ENCODE measurements around the gene CHML. TPM values are rescaled to one million over a fixed set of nuclear protein-coding genes. Genes with fewer than 3 reads are reported as not detected.

The CHML gene
- total RNA-seq, 1 experiment from 2014 or later = 30.4 TPM

DNA sequence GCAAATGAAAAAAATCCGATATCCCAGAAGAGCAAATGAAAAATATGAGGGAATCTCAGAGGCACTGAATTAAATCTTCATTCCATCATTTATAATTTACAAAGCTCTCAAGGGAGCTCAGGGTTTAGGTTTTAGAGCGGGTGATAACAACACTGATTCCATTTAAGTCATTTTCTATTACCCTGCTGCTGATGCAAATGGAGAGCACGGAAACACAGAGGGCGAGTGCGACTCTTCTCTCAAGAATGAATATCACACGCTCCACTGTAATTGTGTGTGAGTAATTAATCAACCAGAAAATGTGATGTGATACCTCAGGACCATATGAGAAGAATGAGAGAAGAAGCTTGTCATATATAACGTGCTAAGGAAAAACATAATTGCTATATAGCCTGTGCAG, 22.7 kb downstream of the CHML start:
- H3K4me3 ChIP-seq (ENCODE audit: insufficient read depth, low read depth, low read length) = no peak overlapping the region
- DNase-seq = no peak
- H3K27me3 ChIP-seq (ENCODE audit: control insufficient read depth, insufficient read depth, low read length) = no peaks in the 10 kb centered on the region
- no peaks in the 10 kb centered on the region for H3K36me3 ChIP-seq (replicated peaks; ENCODE audit: control insufficient read depth, insufficient read depth, low read length)

GRCh38 chr1:241615043-241615974, 24.9 kb downstream of the CHML start:
- Histone ChIP-seq H3K4me3 (ENCODE audit: insufficient read depth, low read depth, low read length) (no peak overlapping the region), H3K36me3 (replicated peaks; ENCODE audit: control insufficient read depth, insufficient read depth, low read length) (no peaks in the 10 kb centered on the region), H3K27me3 (ENCODE audit: control insufficient read depth, insufficient read depth, low read length) (no peaks in the 10 kb centered on the region)
- DNase-seq = no peak

- no peaks in the 10 kb centered on the region for H3K27me3 ChIP-seq (ENCODE audit: control insufficient read depth, insufficient read depth, low read length)
- no peak for DNase-seq
Measured at GRCh38 chr1:241614572-241614971, 25.6 kb downstream of the CHML start.

GRCh38 chr1:241614144-241614543, 26.0 kb downstream of the CHML start:
- Histone ChIP-seq H3K4me3 (ENCODE audit: insufficient read depth, low read depth, low read length) (no peak overlapping the region), H3K27me3 (ENCODE audit: control insufficient read depth, insufficient read depth, low read length) (no peaks in the 10 kb centered on the region), H3K36me3 (replicated peaks; ENCODE audit: control insufficient read depth, insufficient read depth, low read length) (no peaks in the 10 kb centered on the region)
- no peak for DNase-seq

More at GRCh38 chr1:241614572-241614971, 25.6 kb downstream of the CHML start:
- Histone ChIP-seq H3K4me3 (ENCODE audit: insufficient read depth, low read depth, low read length) (no peak overlapping the region), H3K36me3 (replicated peaks; ENCODE audit: control insufficient read depth, insufficient read depth, low read length) (no peaks in the 10 kb centered on the region)

GRCh38 chr1:241612533-241613477, 27.4 kb downstream of the CHML start:
- H3K4me3 ChIP-seq (ENCODE audit: insufficient read depth, low read depth, low read length) = no peak overlapping the region
- H3K27me3 ChIP-seq (ENCODE audit: control insufficient read depth, insufficient read depth, low read length) = no peaks in the 10 kb centered on the region
- H3K36me3 ChIP-seq (replicated peaks; ENCODE audit: control insufficient read depth, insufficient read depth, low read length) = no peaks in the 10 kb centered on the region
- DNase-seq = no peak

DNA sequence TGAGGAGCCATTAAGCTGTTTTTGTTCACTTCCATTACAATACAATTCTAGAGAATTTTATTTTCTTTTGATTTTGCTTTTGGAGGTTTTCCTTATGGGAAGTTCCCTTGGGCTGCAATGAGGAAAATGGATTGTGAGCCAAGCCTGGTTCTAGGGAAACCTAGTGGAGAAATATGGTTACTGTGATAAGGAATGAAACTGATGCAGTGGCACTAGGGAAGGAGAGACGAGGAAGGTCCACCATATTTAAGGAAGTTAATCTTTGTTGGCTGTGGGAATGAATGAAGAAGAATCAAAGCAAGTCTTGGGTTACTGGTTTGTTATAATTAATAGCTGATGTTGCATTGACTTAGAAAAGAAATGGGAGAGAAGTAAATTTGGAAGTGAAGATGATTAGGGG, 28.4 kb downstream of the CHML start:
- H3K4me3 ChIP-seq (ENCODE audit: insufficient read depth, low read depth, low read length) = no peak overlapping the region
- DNase-seq = no peak
- H3K36me3 ChIP-seq (replicated peaks; ENCODE audit: control insufficient read depth, insufficient read depth, low read length) = no peaks in the 10 kb centered on the region
- no peaks in the 10 kb centered on the region for H3K27me3 ChIP-seq (ENCODE audit: control insufficient read depth, insufficient read depth, low read length)

DNA sequence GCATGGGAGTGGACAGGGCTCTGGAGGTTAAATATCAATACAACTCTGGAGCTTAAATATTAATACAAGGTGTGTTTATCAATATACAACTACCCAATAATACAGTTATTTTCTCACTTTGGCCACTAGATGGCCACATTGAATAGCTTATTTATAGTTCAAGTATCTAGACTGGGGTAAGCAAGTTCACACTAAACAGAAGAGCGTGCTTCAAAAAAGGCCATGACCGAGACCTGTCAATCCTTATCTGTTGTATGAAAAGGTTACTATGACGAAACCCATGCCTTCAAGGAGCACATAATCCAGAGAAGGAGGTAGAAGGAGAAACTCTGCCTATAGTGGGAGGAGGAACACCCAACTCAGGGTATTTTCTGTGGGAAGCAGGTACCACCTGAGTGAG, 29.1 kb downstream of the CHML start:
- DNase-seq = peak; percentile 9

GRCh38 chr1:241610056-241610815, 29.9 kb downstream of the CHML start:
- DNase-seq = no peak
- no peaks in the 10 kb centered on the region for H3K36me3 ChIP-seq (replicated peaks; ENCODE audit: control insufficient read depth, insufficient read depth, low read length)
- no peak overlapping the region for H3K4me3 ChIP-seq (ENCODE audit: insufficient read depth, low read depth, low read length)
- no peaks in the 10 kb centered on the region for H3K27me3 ChIP-seq (ENCODE audit: control insufficient read depth, insufficient read depth, low read length)

More for the DNA sequence above, 29.1 kb downstream of the CHML start:
- H3K27me3 ChIP-seq (ENCODE audit: control insufficient read depth, insufficient read depth, low read length) = no peaks in the 10 kb centered on the region
- no peak overlapping the region for H3K4me3 ChIP-seq (ENCODE audit: insufficient read depth, low read depth, low read length)
- no peaks in the 10 kb centered on the region for H3K36me3 ChIP-seq (replicated peaks; ENCODE audit: control insufficient read depth, insufficient read depth, low read length)

DNA sequence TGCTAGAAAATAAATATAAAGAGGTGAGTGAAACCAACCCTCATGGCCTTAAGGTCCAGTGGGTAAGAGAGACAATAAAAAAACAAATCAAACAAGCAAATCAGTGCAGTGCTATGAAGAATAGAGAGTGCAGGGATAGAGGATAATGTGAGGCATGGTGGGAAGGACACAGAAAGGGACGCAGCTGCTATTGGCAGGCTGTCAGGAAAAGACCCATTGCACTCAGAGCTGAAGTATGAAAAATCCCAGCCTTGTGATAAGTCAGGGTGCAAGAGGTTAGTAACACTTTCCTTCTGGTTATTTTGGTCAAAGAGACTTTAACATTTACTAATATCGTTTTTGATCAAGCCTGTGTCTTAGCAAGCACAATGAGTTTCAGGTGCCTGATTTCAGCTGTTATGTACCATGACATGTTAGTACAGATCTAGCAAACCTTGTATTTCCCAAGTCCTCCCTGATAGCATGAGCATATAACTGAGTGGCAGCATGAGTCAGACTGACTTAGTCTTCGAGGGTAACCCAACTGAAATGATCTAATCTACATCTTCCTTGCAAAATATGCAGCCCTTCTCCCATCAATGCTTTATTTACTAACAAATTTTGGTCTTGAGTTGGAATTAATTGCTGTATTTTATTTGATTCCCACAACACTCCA, 31.7 kb downstream of the CHML start:
- Histone ChIP-seq H3K36me3 (replicated peaks; ENCODE audit: control insufficient read depth, insufficient read depth, low read length) (no peaks in the 10 kb centered on the region), H3K27me3 (ENCODE audit: control insufficient read depth, insufficient read depth, low read length) (no peaks in the 10 kb centered on the region), H3K4me3 (ENCODE audit: insufficient read depth, low read depth, low read length) (no peak overlapping the region)
- DNase-seq = no peak

GRCh38 chr1:241607497-241607896, 32.7 kb downstream of the CHML start:
- no peaks in the 10 kb centered on the region for H3K36me3 ChIP-seq (replicated peaks; ENCODE audit: control insufficient read depth, insufficient read depth, low read length)
- H3K27me3 ChIP-seq (ENCODE audit: control insufficient read depth, insufficient read depth, low read length) = no peaks in the 10 kb centered on the region
- no peak for DNase-seq
- no peak overlapping the region for H3K4me3 ChIP-seq (ENCODE audit: insufficient read depth, low read depth, low read length)

- DNase-seq = no peak
- H3K4me3 ChIP-seq (ENCODE audit: insufficient read depth, low read depth, low read length) = no peak overlapping the region
- H3K36me3 ChIP-seq (replicated peaks; ENCODE audit: control insufficient read depth, insufficient read depth, low read length) = no peaks in the 10 kb centered on the region
- H3K27me3 ChIP-seq (ENCODE audit: control insufficient read depth, insufficient read depth, low read length) = no peaks in the 10 kb centered on the region
Measured at GRCh38 chr1:241606544-241606943, 33.6 kb downstream of the CHML start.

GRCh38 chr1:241605146-241605805, 34.9 kb downstream of the CHML start:
- Histone ChIP-seq H3K27me3 (ENCODE audit: control insufficient read depth, insufficient read depth, low read length) (no peaks in the 10 kb centered on the region), H3K36me3 (replicated peaks; ENCODE audit: control insufficient read depth, insufficient read depth, low read length) (no peaks in the 10 kb centered on the region), H3K4me3 (ENCODE audit: insufficient read depth, low read depth, low read length) (no peak overlapping the region)
- no peak for DNase-seq

GRCh38 chr1:241603731-241604245, 36.4 kb downstream of the CHML start:
- no peak overlapping the region for H3K4me3 ChIP-seq (ENCODE audit: insufficient read depth, low read depth, low read length)
- no peaks in the 10 kb centered on the region for H3K36me3 ChIP-seq (replicated peaks; ENCODE audit: control insufficient read depth, insufficient read depth, low read length)
- no peak for DNase-seq
- H3K27me3 ChIP-seq (ENCODE audit: control insufficient read depth, insufficient read depth, low read length) = no peaks in the 10 kb centered on the region

Data from H7 (cell line).